Nephron progenitor cell (in vitro differentiated cells): ENCODE results near the gene GLUD2.
"Not testable (repeated sequence)": the region's sequence is repeated elsewhere in the genome, so short reads cannot be mapped to it uniquely, and the experiment has no call there.

Experiments used
- DNase-seq: peaks from one replicate; pipeline ENCODE4 v3.0.0; 2021
- H3K27ac Mint-ChIP-seq: 2 replicates; pipeline ENCODE4 v1.8.0; 2021; ENCODE audit warnings: mild to moderate bottlenecking, moderate library complexity, mixed read lengths
- H3K27me3 Mint-ChIP-seq: 2 replicates; pipeline ENCODE4 v1.8.0; 2021; ENCODE audit warnings: mild to moderate bottlenecking, low read depth, mixed read lengths; ENCODE audit not compliant: poor library complexity
- H3K36me3 Mint-ChIP-seq: 2 replicates; pipeline ENCODE4 v1.8.0; 2021; ENCODE audit warnings: low read depth, mixed read lengths
- H3K4me1 Mint-ChIP-seq: 2 replicates; pipeline ENCODE4 v1.8.0; 2021; ENCODE audit warnings: mixed read lengths
- H3K4me3 Mint-ChIP-seq: 2 replicates; pipeline ENCODE4 v1.8.0; 2021; ENCODE audit warnings: mild to moderate bottlenecking, moderate library complexity, mixed read lengths
- H3K9me3 Mint-ChIP-seq: 2 replicates; pipeline ENCODE4 v1.8.0; 2021; ENCODE audit warnings: mild to moderate bottlenecking, moderate library complexity, mixed read lengths
- CTCF ChIP-seq: fragments of 200-600 bp; sonication (generic); IDR thresholded peaks from 2 replicates; pipeline ENCODE4 v1.5.0; 2021; ENCODE audit warnings: antibody characterized with exemption

The GLUD2 gene

DNA sequence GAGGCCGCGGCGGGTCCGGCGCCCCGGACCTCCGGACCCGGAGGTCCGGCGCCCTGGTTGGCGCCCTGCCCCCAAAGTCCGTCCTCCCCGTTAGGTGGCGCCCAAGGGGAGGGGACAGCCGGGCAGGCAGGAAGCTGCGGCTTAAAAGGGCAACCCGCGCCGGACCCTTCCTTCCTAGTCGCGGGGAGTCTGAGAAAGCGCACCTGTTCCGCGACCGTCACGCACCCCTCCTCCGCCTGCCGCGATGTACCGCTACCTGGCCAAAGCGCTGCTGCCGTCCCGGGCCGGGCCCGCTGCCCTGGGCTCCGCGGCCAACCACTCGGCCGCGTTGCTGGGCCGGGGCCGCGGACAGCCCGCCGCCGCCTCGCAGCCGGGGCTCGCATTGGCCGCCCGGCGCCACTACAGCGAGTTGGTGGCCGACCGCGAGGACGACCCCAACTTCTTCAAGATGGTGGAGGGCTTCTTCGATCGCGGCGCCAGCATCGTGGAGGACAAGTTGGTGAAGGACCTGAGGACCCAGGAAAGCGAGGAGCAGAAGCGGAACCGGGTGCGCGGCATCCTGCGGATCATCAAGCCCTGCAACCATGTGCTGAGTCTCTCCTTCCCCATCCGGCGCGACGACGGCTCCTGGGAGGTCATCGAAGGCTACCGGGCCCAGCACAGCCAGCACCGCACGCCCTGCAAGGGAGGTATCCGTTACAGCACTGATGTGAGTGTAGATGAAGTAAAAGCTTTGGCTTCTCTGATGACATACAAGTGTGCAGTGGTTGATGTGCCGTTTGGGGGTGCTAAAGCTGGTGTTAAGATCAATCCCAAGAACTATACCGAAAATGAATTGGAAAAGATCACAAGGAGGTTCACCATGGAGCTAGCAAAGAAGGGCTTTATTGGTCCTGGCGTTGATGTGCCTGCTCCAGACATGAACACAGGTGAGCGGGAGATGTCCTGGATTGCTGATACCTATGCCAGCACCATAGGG, at the start of gene GLUD2:
GLUD2 (plus strand) TSS at position 170 of the 979 bp plus-strand sequence; CDS start at position 245, 75 bp downstream.
- H3K27ac Mint-ChIP-seq, H3K4me1 Mint-ChIP-seq, H3K36me3 Mint-ChIP-seq: not testable (repeated sequence)
- peak; percentile 63 for DNase-seq
- Mint-ChIP-seq H3K4me3 (peak within 1 kb of the TSS; percentile 77), H3K27me3 (peaks cover 11% of the 10 kb centered on the region), H3K9me3 (peaks cover 58% of the 10 kb centered on the region)
- peak; percentile 12 for TF ChIP-seq CTCF

DNA sequence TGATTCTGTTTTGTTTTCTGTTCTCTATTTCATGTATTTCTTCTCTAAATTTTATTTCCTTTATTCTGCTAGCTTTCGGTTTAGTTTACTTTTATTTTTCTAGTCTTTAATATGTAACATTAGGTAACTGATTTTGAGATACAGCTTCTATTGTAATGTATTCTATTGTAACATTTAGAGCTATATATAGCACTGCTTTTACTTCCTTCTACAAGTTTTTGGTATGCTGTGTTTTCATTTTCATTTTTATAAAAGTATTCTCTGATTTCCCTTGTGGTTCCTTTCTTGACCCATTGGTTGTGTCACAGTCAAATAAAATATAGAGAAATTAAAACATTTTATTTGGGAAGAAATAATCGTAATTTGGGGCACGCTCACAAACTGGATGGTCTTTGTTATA, 48.0 kb upstream of the GLUD2 start:
- no peaks in the 10 kb centered on the region for H3K27me3 Mint-ChIP-seq
- TF ChIP-seq CTCF = no peak
- H3K9me3 Mint-ChIP-seq = peaks cover 30% of the 10 kb centered on the region
- no peak for DNase-seq
- no peak overlapping the region for H3K27ac Mint-ChIP-seq
- no peak overlapping the region for H3K4me3 Mint-ChIP-seq
- H3K4me1 Mint-ChIP-seq = peaks cover 5% of the 10 kb centered on the region
- no peaks in the 10 kb centered on the region for H3K36me3 Mint-ChIP-seq

DNA sequence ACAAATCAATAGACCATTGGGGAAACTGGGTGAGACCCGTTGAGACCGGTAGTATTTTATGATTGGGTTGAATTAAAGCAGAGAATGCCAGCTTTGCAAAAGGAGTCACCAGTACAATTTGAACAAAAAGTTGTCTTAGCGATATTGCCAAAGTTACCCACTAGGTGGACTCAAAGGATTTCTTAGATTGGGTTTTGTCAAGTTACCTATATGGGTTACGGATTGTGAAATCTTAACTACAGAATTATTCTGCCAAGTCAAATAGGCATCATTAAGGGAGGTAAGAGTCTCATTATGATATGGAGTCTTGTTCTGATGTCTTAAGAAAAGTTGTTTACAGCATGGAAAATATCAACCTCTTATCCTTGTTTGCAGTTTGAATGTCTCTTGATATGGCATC, 46.8 kb upstream of the GLUD2 start:
- Mint-ChIP-seq H3K4me3 (no peak overlapping the region), H3K27ac (no peak overlapping the region), H3K27me3 (no peaks in the 10 kb centered on the region), H3K4me1 (peaks cover 5% of the 10 kb centered on the region), H3K9me3 (peaks cover 21% of the 10 kb centered on the region), H3K36me3 (no peaks in the 10 kb centered on the region)
- peak; percentile 19 for TF ChIP-seq CTCF
- DNase-seq = no peak

DNA sequence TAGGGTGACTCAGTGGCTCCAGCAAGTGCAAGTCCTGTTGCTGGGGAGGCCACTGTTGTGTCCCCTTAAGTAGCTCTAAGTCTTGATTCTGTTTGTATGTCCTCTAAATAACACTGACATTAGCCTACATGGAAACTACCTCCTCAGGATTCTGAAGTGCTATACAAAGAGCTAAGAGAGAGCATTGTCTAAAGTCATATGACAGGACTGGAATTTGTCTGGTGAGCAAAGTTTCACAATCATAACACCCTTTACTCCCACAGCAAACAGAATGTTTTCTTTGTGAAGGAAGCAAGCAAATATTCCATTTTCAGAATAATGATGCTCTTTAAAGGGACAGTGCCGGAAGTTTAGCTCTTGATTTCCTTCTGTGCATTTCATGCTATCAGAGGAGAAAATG, 38.5 kb upstream of the GLUD2 start:
- no peak overlapping the region for H3K27ac Mint-ChIP-seq
- H3K9me3 Mint-ChIP-seq = peaks cover 26% of the 10 kb centered on the region
- no peak for DNase-seq
- H3K4me3 Mint-ChIP-seq = no peak overlapping the region
- TF ChIP-seq CTCF = no peak
- H3K27me3 Mint-ChIP-seq = no peaks in the 10 kb centered on the region
- H3K36me3 Mint-ChIP-seq = no peaks in the 10 kb centered on the region
- no peaks in the 10 kb centered on the region for H3K4me1 Mint-ChIP-seq

GRCh38 chrX:121009764-121010163, 37.6 kb upstream of the GLUD2 start:
- H3K36me3 Mint-ChIP-seq = no peaks in the 10 kb centered on the region
- H3K4me3 Mint-ChIP-seq = no peak overlapping the region
- DNase-seq = no peak
- no peaks in the 10 kb centered on the region for H3K27me3 Mint-ChIP-seq
- H3K27ac Mint-ChIP-seq = no peak overlapping the region
- no peak for TF ChIP-seq CTCF
- H3K9me3 Mint-ChIP-seq = peaks cover 34% of the 10 kb centered on the region
- H3K4me1 Mint-ChIP-seq = no peaks in the 10 kb centered on the region

- DNase-seq = no peak
- Mint-ChIP-seq H3K9me3 (peaks cover 37% of the 10 kb centered on the region), H3K36me3 (no peaks in the 10 kb centered on the region), H3K4me1 (no peaks in the 10 kb centered on the region), H3K27me3 (no peaks in the 10 kb centered on the region), H3K4me3 (no peak overlapping the region), H3K27ac (no peak overlapping the region)
- TF ChIP-seq CTCF = no peak
These were observed 37.2 kb upstream of the GLUD2 start for GRCh38 chrX:121010218-121010617.
